Measurements from ENCODE around the gene ELOVL3. TPM values are rescaled to one million over a fixed set of nuclear protein-coding genes. Genes with fewer than 3 reads are reported as not detected.

Gene ELOVL3
- polyA plus RNA-seq, 1 donor (not counting 4 experiments of a cell fraction or from before 2014, with no cell fraction given): 0.26 TPM

- dilution Hi-C loops (cut with MboI; ENCODE audit: extremely low pct_ligation_motif_present, low sequenced_read_pairs): no loop called here
Observed at GRCh38 chr10:102268375-102268888, 42.3 kb downstream of the ELOVL3 start.

GRCh38 chr10:102269017-102269416, 42.9 kb downstream of the ELOVL3 start:
- no peak overlapping the region for H3K4me3 ChIP-seq (ENCODE audit: control insufficient read depth in 2 of 3, extremely low read depth in 1 of 3, insufficient read depth in 2 of 3, low read depth in 1 of 3, low read length in 3 of 3)
- no peak for DNase-seq (ENCODE audit: low read depth, low spot score)
- dilution Hi-C loops (cut with MboI; ENCODE audit: extremely low pct_ligation_motif_present, low sequenced_read_pairs): no loop called here
- H3K4me2 ChIP-seq (ENCODE audit: control insufficient read depth, extremely low read depth, insufficient read depth, low read depth, low read length): no peak overlapping the region
- no peak overlapping the region for H3K9ac ChIP-seq (ENCODE audit: control insufficient read depth, extremely low read depth, insufficient read depth, low read length)
- no peaks in the 10 kb centered on the region for H3K9me1 ChIP-seq (ENCODE audit: control insufficient read depth, extremely low read depth, insufficient read depth, low read length)
- no peaks in the 10 kb centered on the region for H3K27me3 ChIP-seq (ENCODE audit: control insufficient read depth, extremely low read depth, insufficient read depth, low read length)
- peaks cover 7% of the 10 kb centered on the region for H4K20me1 ChIP-seq (ENCODE audit: control insufficient read depth, extremely low read depth, insufficient read depth, low read length)
- no peaks in the 10 kb centered on the region for H3K9me3 ChIP-seq (ENCODE audit: control insufficient read depth, low read depth, low read length)
- no peak for FAIRE-seq
- no peak overlapping the region for H3K27ac ChIP-seq (ENCODE audit: control insufficient read depth, insufficient read depth, low read length)
- H3K36me3 ChIP-seq (ENCODE audit: control insufficient read depth in 2 of 2, extremely low read depth in 1 of 2, insufficient read depth in 2 of 2, low read length in 2 of 2): peaks cover 0 to 8% of the 10 kb centered on the region in 2 experiments
- H3K79me2 ChIP-seq (ENCODE audit: control insufficient read depth, insufficient read depth, low read length): peaks cover 71% of the 10 kb centered on the region
- TF ChIP-seq CTCF (optimal IDR thresholded peaks at IDR 0.05 in 1 of 3, IDR thresholded peaks at IDR 0.05 in 1 of 3, conservative IDR thresholded peaks at IDR 0.05 in 1 of 3; ENCODE audit: extremely low read depth in 1 of 3, insufficient read depth in 2 of 3, low read length in 3 of 3) (no peak), EZH2 (IDR thresholded peaks at IDR 0.05; ENCODE audit: low read length) (no peak)
- no peak overlapping the region for H2AFZ ChIP-seq (ENCODE audit: control insufficient read depth, low read length)
- H3K4me1 ChIP-seq (ENCODE audit: control insufficient read depth, extremely low read depth, insufficient read depth, low read length): no peaks in the 10 kb centered on the region

More at GRCh38 chr10:102268375-102268888, 42.3 kb downstream of the ELOVL3 start:
- H4K20me1 ChIP-seq (ENCODE audit: control insufficient read depth, extremely low read depth, insufficient read depth, low read length): peaks cover 7% of the 10 kb centered on the region
- H3K79me2 ChIP-seq (ENCODE audit: control insufficient read depth, insufficient read depth, low read length): peaks cover 68% of the 10 kb centered on the region
- no peak overlapping the region for H3K4me2 ChIP-seq (ENCODE audit: control insufficient read depth, extremely low read depth, insufficient read depth, low read depth, low read length)
- no peaks in the 10 kb centered on the region for H3K9me1 ChIP-seq (ENCODE audit: control insufficient read depth, extremely low read depth, insufficient read depth, low read length)
- H3K4me3 ChIP-seq (ENCODE audit: control insufficient read depth in 2 of 3, extremely low read depth in 1 of 3, insufficient read depth in 2 of 3, low read depth in 1 of 3, low read length in 3 of 3): no peak overlapping the region
- no peak overlapping the region for H2AFZ ChIP-seq (ENCODE audit: control insufficient read depth, low read length)
- no peaks in the 10 kb centered on the region for H3K4me1 ChIP-seq (ENCODE audit: control insufficient read depth, extremely low read depth, insufficient read depth, low read length)
- FAIRE-seq: no peak
- H3K27ac ChIP-seq (ENCODE audit: control insufficient read depth, insufficient read depth, low read length): no peak overlapping the region
- no peaks in the 10 kb centered on the region for H3K9me3 ChIP-seq (ENCODE audit: control insufficient read depth, low read depth, low read length)
- H3K27me3 ChIP-seq (ENCODE audit: control insufficient read depth, extremely low read depth, insufficient read depth, low read length): no peaks in the 10 kb centered on the region
- TF ChIP-seq EZH2 (IDR thresholded peaks at IDR 0.05; ENCODE audit: low read length) (no peak), CTCF (optimal IDR thresholded peaks at IDR 0.05 in 1 of 3, IDR thresholded peaks at IDR 0.05 in 1 of 3, conservative IDR thresholded peaks at IDR 0.05 in 1 of 3; ENCODE audit: extremely low read depth in 1 of 3, insufficient read depth in 2 of 3, low read length in 3 of 3) (no peak)
- H3K9ac ChIP-seq (ENCODE audit: control insufficient read depth, extremely low read depth, insufficient read depth, low read length): no peak overlapping the region
- H3K36me3 ChIP-seq (ENCODE audit: control insufficient read depth in 2 of 2, extremely low read depth in 1 of 2, insufficient read depth in 2 of 2, low read length in 2 of 2): peaks cover 0 to 8% of the 10 kb centered on the region in 2 experiments
- DNase-seq (ENCODE audit: low read depth, low spot score): no peak

Data from keratinocyte (primary cell).